HG03108 (cell line): Measurements from ENCODE around the gene NPTX2.
A peak's percentile ranks its signal among the peaks of the same experiment; 100 is the strongest.

Experiments used
- ATAC-seq: cut with Tn5 transposase; IDR thresholded peaks from one replicate; pipeline ENCODE4 v1.9.1; 2021; ENCODE audit warnings: moderate library complexity; ENCODE audit not compliant: unreplicated experiment

Gene NPTX2

GRCh38 chr7:98618786-98619185 is 1.7 kb downstream of the NPTX2 start:
- no peak for ATAC-seq

- no peak for ATAC-seq
Observed at GRCh38 chr7:98619450-98620321, 2.6 kb downstream of the NPTX2 start.

DNA sequence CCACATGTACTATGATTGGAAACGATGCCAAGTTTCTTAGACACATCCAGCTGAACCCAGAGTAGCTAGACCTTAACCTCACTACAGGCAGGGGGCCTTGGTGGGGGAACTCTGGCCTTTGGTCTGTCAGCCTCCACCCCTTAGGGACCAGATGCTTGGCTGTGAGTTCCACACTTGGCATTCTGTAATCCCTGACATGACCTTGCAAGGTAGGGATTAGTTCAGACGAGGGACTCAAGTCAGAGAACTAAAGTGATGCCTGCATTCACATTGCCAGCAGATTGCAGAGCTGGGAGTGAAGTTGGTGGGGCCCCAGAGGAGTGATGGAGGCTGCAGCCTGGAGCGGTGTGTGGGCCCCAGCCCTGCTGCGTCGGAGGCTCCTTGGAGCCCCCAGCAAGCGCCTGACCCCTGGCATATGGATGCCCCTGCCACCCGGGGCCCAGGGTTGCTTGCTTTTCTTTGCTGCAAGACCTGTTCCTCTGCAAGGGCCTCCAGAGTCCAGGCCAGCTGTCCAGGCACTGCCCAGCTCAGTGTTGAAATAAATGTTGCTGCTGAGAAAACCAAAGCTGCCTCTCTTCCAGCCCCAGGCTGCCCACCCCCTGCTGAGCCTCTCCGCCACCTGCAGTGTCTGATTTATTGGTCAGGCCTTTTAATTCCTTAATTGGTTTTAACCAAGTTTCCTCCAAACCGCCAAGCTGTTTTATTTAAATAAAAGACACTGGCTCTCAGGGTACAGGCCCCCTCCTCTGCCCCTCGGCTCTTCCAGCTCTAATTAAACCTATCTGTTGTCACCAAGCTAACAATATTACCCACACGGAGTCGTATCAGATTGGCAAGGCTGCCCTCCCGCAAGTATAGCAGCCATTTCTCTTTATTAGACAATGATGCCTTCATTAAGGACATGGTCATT is 4.7 kb downstream of the NPTX2 start:
- no peak for ATAC-seq

- no peak for ATAC-seq
Observed at GRCh38 chr7:98622926-98623325, 5.8 kb downstream of the NPTX2 start.

GRCh38 chr7:98624846-98625420 is 7.8 kb downstream of the NPTX2 start:
- no peak for ATAC-seq

GRCh38 chr7:98626460-98627412 is 9.7 kb downstream of the NPTX2 start:
- no peak for ATAC-seq

DNA sequence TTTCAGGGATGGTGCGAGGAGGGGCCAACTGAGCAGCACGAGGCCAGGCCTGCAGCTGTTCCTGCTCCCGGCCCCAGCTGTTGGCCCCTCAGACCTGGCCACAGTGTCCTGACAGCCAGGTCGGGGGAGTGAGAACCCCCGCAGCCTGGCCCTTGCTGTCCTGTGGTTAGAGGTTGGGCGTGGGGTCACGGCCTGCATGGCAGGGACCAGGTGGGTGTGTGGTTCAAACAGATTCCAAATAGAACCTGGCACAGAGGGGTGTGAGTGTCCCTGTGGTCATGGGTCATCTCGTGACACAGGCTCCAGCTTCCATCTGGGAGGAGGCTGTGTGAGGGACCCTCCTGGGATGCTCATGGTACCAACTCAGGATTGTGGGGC is 10.3 kb downstream of the NPTX2 start:
- ATAC-seq, result no peak

- no peak for ATAC-seq
Observed at GRCh38 chr7:98628418-98628817, 11.3 kb downstream of the NPTX2 start.

DNA sequence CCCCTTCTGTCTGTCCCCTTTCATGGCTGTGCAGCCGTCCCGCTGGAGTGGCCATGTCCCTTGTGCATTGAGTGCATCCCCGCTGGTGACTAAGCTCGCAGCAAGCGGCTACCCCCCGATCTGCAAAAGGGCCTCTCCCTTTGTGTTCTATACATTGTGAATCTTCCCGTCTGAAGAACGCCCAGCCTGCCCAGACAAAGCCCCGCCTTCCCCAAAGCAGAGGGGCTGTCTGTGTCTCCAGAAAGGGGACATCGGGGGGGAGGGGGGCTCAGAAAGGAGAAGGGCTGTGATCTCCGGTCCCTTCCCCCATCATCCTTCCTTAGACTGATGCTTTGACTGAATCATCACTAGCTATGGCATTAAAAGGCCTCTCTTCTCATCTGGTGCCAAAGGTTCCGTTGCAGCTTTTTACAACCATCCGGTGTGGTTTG is 11.9 kb downstream of the NPTX2 start:
- ATAC-seq, result no peak

GRCh38 chr7:98630149-98630548 is 13.1 kb downstream of the NPTX2 start:
- ATAC-seq, result no peak

DNA sequence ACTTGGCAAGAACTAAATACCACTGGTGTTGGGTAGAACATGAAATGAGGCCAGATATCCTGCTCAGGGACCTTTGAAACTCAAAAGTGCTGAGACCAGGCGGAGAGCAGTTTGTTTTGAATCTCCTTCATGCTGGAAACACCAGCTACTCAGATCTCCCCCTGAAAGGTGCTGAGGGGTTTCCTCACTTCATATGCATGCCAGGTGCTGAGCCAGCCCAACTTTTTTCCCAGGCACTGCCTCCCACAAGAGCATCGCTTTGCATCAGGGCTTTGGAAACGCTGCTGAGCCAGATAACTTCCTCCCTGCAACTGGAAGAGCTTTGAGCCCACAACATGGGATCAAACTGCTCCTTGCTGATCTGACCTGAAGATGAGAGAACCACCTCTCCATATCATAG is 13.7 kb downstream of the NPTX2 start:
- no peak for ATAC-seq

DNA sequence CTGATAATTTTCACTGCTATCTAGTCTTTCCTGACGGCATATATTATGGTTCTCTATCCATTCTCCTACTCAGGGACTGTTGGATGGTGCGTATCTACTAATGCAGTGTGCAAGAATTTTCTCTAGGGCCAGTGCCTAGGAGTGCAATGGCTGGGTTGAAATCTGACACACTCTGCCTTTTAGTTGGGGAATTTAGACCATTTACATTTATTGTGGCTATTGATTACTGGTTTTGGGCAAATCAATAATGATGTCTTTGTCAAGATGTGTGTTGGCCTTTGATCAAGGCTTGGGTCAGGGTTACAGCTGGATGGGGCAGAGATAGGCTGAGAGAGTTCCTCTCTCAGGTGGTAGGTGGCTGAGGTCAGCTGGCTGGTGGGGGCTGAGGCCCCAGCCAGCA is 21.8 kb downstream of the NPTX2 start:
- no peak for ATAC-seq

DNA sequence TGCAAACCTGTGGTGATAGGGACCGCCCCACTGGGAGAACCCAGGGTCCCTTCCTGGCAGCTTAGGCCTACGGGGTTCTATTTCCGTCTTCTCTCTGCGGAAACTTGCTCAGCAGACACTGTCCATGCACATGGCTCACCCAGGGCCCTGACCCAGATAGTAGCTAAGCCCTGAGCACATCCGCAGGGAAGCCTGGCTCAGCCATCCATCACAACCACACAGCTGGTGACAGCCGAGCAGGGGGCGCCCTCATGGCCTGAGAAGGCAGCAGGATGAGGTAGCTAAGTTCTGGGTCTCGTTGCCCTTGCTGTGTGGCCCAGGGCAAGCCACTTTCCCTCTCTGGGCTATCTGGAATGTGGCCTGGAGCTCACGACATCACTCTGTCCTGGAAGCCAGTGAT is 23.3 kb downstream of the NPTX2 start:
- no peak for ATAC-seq

DNA sequence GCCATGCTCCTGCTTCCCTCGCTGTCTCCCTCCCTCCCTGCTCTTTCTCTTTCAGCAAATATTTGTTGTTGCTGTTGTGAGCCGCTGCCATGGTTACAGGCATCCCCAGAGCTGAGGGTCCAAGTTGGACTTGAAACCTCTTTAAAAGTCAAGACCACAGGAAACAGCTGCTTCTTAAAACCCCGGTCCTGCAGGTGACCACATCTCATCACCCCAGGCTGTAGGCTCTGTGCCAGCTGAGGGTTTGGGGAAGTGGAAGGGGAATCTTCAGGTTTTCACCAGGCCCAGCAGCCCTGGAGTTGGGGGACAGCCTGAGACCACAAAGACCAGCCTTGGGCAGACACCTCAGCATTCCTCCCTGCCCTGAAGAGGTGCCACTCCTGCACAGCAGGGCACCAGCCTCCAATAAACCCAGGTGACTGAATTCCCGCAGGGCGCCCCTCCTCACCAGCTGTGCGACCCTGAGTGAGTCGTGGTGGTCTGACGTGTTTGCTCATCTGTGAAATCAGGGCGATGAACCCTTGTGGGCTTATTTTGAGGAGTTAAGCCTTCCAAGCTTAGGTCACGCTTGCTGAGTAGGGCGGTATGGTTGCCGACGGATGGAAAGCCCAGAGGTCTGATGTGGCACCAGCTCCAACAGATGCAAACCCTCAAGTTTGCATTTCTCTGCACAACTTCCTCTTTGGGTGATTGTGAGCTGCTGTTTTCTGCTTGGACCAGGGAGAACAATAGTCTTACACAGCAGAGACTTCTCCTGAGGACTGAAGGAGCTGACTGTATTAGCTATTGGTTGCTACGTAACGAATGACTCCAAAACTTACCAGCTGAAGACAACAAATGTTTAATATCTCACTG is 24.8 kb downstream of the NPTX2 start:
- peak; percentile 72 for ATAC-seq

DNA sequence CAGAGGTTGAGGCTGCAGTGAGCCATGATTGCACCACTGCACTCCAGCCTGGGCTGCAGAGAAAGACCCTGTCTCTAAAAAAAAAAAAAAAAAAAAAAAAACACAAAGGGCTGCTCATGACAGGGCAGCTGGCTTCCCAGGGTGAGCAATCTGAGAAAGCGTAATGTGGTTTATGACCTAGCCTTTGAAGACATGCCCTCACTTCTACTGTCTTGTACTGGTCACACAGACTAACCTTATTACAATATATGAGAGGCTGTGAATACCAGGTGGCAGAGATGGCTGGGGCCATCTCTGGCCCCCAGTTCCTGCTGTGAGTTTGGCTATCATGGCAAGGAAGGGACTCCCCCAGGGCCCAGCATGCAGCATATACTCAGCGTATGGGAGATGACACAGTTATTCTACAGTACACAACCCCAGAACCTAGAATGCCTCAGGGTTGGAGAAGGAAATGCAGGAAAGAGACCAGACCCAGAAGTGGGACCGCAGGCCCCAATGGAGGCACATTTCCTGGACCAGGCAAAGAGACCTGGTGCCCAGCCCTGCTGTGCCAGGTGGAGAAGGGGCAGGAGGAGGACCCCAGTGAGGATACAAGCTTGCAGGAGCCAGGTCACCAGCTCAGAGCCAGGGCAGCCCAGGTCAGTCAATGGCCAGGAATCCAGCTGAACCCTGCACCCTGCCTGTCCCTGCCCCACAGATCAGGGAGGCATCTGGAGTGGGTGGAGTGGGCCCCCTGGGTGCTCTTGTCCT is 26.3 kb downstream of the NPTX2 start:
- ATAC-seq, result no peak

DNA sequence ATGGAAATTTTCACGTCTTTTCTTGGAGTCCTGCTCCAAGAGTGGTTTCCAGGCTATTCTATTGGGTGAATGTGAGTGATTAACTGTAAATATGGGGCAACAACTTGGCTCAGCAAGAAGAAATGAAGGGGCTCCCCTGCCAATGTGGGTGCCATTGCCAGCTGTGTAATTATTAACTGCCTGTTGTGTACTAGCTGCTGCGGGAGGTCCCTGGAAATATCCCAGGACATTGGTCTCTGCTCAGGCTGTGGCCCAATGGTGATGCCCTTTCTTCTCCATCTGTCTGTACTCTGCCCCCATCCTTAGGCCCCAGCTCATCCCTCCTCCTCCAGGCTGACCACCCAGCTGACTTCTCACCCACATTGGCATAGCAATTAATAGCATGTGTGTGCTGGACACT is 29.4 kb downstream of the NPTX2 start:
- ATAC-seq, result no peak

- no peak for ATAC-seq
Observed at GRCh38 chr7:98647326-98647725, 30.2 kb downstream of the NPTX2 start.

DNA sequence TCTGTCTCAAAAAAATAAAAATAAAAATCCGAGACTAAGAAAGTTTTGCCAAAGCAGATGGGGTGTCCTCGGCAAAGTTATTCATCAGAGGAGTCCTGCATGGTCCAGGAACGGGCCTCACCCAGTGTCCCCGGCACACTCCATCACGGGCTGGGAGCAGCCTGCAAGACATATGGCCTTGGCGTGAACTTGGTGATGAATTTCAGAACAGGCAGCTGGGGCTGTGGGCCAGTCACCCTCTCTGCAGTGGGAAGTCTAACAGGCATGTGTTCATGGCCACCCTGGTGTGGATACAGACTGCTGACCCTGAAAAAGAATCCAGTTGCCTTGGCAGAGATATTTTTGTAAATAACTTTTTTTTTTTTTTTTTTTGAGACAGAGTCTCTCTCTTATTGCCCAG is 34.7 kb downstream of the NPTX2 start:
- ATAC-seq, result no peak
